GM19467 (cell line): ENCODE results near the gene LGALS9.
"Not testable (repeated sequence)": the region's sequence is repeated elsewhere in the genome, so short reads cannot be mapped to it uniquely, and the experiment has no call there.

Source experiments
- ATAC-seq: cut with Tn5 transposase; IDR thresholded peaks from one replicate; pipeline ENCODE4 v1.9.1; 2021; ENCODE audit warnings: mild to moderate bottlenecking, moderate library complexity; ENCODE audit not compliant: unreplicated experiment

The LGALS9 gene

GRCh38 chr17:27651411-27652345 is 20.7 kb downstream of the LGALS9 start:
- ATAC-seq, result no peak

GRCh38 chr17:27653449-27653971 is 22.5 kb downstream of the LGALS9 start:
- not testable (repeated sequence) for ATAC-seq

- no peak for ATAC-seq
Measured at GRCh38 chr17:27654136-27654535, 23.1 kb downstream of the LGALS9 start.

- ATAC-seq, result peak; percentile 80
Measured at GRCh38 chr17:27654654-27655524, 23.9 kb downstream of the LGALS9 start.

- not testable (repeated sequence) for ATAC-seq
Measured at GRCh38 chr17:27655525-27656111, 24.6 kb downstream of the LGALS9 start.

DNA sequence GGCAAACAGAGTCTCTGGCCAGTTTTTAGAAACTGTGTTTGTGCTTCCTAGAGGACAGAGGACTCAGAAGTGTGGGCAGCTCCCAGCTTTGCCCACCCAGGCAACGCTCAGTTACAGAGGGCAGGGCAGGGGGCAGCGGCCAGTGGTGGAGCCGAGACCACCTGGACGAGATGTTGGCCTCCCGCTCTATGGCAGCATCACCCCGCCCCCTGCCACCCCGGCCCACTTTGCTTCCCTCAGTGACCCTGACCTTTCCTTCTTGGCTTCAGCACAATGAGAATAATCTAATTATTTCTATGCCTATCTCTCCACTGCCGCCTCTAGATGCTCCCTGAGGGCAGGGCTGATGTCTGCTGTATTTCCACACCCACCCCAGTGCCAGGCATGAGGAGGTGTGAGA is 25.6 kb downstream of the LGALS9 start:
- ATAC-seq, result not testable (repeated sequence)

DNA sequence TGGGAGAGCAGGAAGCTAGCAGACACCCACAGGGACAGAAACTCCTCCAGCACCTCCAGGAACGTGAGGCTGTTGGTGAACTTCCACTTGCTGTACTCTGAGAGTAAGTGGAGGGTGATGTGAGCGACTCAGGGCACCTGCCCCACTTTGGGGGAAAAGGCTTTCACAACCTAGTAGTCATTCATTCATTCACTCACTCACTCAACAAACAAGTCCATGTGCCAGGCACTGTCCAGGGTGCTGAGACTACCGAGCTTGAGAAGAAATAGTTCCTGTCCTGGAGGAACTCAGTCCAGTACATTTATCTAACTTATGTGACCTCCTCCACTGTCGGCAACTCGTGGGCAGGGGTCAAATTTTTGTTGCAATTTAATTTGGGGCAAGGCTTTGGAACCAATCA is 26.6 kb downstream of the LGALS9 start:
- no peak for ATAC-seq

DNA sequence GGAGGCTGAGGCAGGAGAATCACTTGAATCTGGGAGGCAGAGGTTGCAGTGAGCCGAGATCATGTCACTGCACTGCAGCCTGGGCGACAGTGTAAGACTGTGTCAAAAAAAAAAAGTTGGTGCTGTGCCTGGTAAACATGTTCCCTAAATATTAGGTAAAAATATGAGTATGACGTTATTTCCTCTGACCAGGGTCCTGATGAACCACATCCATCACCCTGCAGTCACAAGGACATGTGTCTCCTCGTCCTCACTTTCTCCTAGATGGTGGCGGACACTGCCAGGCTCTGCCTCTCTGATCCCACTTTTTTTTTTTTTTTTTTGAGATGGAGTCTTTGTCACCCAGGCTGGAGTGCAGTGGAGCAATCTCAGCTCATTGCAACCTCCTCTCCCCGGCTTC is 28.7 kb downstream of the LGALS9 start:
- ATAC-seq, result no peak

GRCh38 chr17:27660436-27660835 is 29.4 kb downstream of the LGALS9 start:
- no peak for ATAC-seq

DNA sequence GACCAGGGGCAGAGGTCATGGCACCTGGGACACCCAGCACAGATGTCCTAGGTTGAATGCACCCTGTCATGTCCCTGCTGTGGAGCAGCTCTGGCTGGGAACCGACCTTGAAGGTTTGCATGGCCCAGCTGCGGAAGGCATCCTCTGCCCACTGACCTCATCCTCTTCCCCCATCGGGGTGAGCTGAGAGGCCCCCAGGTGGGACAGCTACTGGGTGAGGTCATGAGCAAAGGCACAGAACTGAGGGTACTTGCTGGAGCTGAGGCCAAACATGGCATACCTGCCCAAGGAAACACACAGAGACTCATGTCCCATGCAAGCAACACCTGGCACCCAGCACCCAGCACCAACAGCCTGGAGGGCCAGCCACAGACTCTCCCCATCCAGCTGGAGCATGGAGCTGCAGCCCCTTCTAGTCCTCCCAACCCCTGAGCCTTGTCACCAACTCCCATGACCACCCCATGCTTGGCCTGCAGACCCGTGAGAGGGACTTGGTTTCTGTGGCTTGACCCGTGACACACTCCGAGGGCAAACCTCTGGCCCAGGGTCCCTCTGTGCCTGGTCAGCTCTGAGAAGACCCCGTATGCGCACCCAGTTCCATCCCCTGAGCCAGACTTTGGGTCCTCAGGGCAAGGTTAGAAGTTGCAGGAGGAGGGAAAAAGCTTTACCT is 33.1 kb downstream of the LGALS9 start:
- ATAC-seq, result no peak

DNA sequence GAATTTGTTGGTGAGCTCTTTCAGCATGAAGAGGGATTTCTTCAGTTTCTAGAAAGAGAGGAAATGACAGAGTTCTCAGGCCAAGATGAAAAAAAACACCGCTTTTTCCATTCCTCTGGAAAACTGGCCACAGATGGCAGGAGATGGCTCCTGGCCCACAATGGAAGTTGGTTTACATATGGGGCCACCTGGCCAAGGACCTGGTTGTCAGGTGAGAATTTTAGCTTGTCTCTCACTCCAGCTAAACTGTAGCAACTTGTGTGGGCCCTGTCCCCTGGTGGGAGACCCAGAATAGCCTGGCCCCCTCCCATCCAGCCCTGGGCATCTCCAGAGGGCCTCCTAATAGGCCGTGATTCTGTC is 33.6 kb downstream of the LGALS9 start:
- ATAC-seq, result no peak

DNA sequence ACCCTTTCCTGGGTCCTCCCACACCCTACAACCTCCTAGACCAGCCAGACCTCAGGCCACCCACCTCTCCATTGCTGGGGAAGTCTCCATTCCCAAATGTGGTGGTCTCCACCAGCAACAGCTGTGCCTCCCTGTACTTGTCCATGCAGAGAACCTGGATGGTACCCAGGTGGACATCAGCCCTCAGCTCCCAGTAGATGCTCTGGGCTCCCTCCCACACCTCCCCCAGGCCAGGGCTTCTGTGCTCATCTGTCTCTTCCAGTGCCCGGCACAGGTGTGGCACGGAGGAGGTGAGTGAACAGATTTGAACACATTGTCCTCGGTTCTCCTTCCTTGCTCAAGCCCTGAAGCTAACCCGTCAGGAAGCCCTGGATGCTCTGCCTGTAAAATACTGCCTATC is 34.6 kb downstream of the LGALS9 start:
- no peak for ATAC-seq

- not testable (repeated sequence) for ATAC-seq
Measured at GRCh38 chr17:27666270-27666669, 35.3 kb downstream of the LGALS9 start.

DNA sequence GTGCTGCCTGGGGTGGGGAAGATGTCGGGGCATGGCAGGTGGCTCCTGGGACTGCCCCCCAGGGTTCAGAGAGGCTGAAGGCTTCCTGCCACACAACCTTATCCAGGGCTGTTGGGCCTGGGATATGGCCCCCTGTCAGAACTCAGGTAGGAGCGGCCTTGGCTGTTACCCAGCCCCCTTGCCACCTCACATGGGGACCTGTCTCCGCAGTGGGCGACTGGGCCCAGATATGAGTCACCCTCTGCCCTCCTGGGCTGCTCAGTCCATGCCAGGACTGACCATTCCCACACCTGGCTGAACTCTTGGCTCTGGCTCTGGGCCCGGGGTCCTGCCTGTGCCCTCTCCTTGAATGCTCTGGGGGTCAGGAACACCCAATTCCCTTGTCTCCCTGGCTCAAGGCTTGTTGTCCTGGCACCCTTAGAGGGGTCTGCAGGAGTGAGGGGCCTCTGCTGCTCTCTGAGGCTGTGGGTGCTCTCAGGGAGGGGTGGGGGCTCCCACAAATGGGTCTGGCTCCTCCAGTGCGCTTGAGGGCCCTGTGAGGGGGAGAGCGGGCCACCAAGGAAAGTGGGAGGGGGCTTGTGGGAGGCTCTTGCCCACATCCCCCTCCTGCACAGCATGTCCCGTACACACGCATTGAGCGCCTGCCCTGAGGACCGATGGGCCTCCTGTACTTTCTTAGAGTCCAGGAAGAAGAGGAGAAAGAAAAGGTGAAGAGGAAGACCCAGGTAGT is 36.0 kb downstream of the LGALS9 start:
- ATAC-seq, result no peak

GRCh38 chr17:27667656-27668487 is 36.9 kb downstream of the LGALS9 start:
- ATAC-seq, result no peak

- no peak for ATAC-seq
Measured at GRCh38 chr17:27668488-27668823, 37.5 kb downstream of the LGALS9 start.

DNA sequence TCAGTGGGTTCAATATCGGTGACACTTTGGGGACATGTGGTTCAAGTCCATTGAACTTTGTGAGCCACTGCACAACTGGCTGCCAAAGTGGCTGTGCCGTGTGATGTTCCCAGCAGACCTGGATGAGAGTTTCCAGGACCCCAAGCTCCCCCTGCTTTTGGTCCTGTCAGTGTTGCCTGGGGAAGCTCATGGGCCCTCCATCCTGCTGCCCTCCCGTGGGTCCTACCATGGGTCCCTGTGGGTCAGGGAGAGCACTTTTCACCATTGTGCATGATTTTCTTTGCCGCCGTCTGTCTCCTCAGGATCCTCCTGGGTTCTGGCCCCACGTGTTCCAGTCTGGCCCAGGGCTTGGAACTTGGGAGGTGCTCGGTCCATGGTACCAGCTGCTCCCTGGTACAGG is 38.1 kb downstream of the LGALS9 start:
- no peak for ATAC-seq

GRCh38 chr17:27669850-27670249 is 38.9 kb downstream of the LGALS9 start:
- ATAC-seq, result no peak
